Fibroblast of lung (primary cell): ENCODE measurements around the gene C5orf15. TPM values are rescaled to one million over a fixed set of nuclear protein-coding genes. Genes with fewer than 3 reads are reported as not detected.
A peak's percentile ranks its signal among the peaks of the same experiment; 100 is the strongest.

Experiments
- DNase-seq, 2 donors: peaks; one replicate each; pipeline versions ENCODE4 v3.0.0 to v3.0.0-alpha.2; 2010; ENCODE audit warnings: low read depth in 2 of 2
- H2AFZ ChIP-seq: 2 replicates; pipeline ENCODE4 v1.5.1; 2012; ENCODE audit warnings: low read length, control low read depth, inconsistent platforms
- H3K27ac ChIP-seq: 2 replicates; pipeline ENCODE4 v1.5.1; 2011; ENCODE audit warnings: low read length, control low read depth; ENCODE audit not compliant: insufficient read depth
- H3K27me3 ChIP-seq: 2 replicates; pipeline ENCODE4 v1.5.1; 2011; ENCODE audit warnings: mild to moderate bottlenecking, low read length; ENCODE audit not compliant: control insufficient read depth, insufficient read depth
- H3K36me3 ChIP-seq: 2 replicates; pipeline ENCODE4 v1.5.1; 2011; ENCODE audit warnings: low read length; ENCODE audit not compliant: control insufficient read depth, insufficient read depth
- H3K4me1 ChIP-seq: 2 replicates; pipeline ENCODE4 v1.5.1; 2011; ENCODE audit warnings: low read length; ENCODE audit not compliant: control insufficient read depth, insufficient read depth; ENCODE audit errors: extremely low read depth
- H3K4me2 ChIP-seq: 2 replicates; pipeline ENCODE4 v1.5.1; 2011; ENCODE audit warnings: low read length, control low read depth; ENCODE audit not compliant: insufficient read depth; ENCODE audit errors: extremely low read depth
- H3K4me3 ChIP-seq, 4 experiments: fragments of 200-600 bp in 1 of 4; sonication (generic) in 1 of 4; replicated peaks in 1 of 4; 2 replicates each; pipeline ENCODE4 v1.5.1; 2011 to 2016; ENCODE audit warnings: low read length in 4 of 4, low read depth in 3 of 4, mild to moderate bottlenecking in 3 of 4, control low read depth in 2 of 4, inconsistent platforms in 1 of 4, mixed read lengths in 1 of 4; ENCODE audit not compliant: insufficient read depth in 1 of 4; ENCODE audit errors: control extremely low read depth in 1 of 4
- H3K79me2 ChIP-seq: 2 replicates; pipeline ENCODE4 v1.5.1; 2012; ENCODE audit warnings: mild to moderate bottlenecking, low read length, inconsistent platforms; ENCODE audit not compliant: control insufficient read depth, insufficient read depth
- H3K9ac ChIP-seq: 2 replicates; pipeline ENCODE4 v1.5.1; 2011; ENCODE audit warnings: mild to moderate bottlenecking, low read length, control low read depth; ENCODE audit not compliant: insufficient read depth
- H3K9me3 ChIP-seq: 2 replicates; pipeline ENCODE4 v1.5.1; 2012; ENCODE audit warnings: low read depth, low read length; ENCODE audit not compliant: control insufficient read depth, insufficient read depth
- H4K20me1 ChIP-seq: 2 replicates; pipeline ENCODE4 v1.5.1; 2011; ENCODE audit warnings: low read length; ENCODE audit not compliant: control insufficient read depth, insufficient read depth; ENCODE audit errors: extremely low read depth
- CTCF ChIP-seq, 2 donors: IDR thresholded peaks in 1 of 2; conservative IDR thresholded peaks in 1 of 2; 1 replicate in 1 of 2; 2 replicates in 1 of 2; pipeline ENCODE4 v1.5.1; 2011 to 2012; ENCODE audit warnings: low read length in 2 of 2, control low read depth in 1 of 2, inconsistent platforms in 1 of 2, low read depth in 1 of 2, mild to moderate bottlenecking in 1 of 2
- EZH2 ChIP-seq: IDR thresholded peaks from 2 replicates; pipeline ENCODE4 v1.5.1; 2012; ENCODE audit warnings: low read length, control low read depth, mild to moderate bottlenecking; ENCODE audit errors: missing control alignments
- polyA plus RNA-seq, 2 donors: library from polyadenylated mRNA; depleted of rRNA in 1 of 2; stranded (reverse) in 1 of 2; unstranded in 1 of 2; fragments of >200 nt; gene quantifications; 2 replicates each; pipeline ENCODE4 v1.2.1, GENCODE V29; 2011 to 2012; ENCODE audit warnings: missing spikeins in 1 of 2
- total RNA-seq: library from RNA; depleted of rRNA; stranded (reverse); fragments of >200 nt; gene quantifications from 2 replicates; pipeline ENCODE4 v1.2.1, GENCODE V29; 2014

Gene C5orf15
- total and polyA plus RNA-seq, 2 donors (not counting 1 experiment from before 2014, with no cell fraction given), result 43.1 to 111 TPM

- H3K4me1 ChIP-seq, result no peaks in the 10 kb centered on the region
- no peak for DNase-seq
- no peak overlapping the region for H2AFZ ChIP-seq
- no peak overlapping the region for H3K9ac ChIP-seq
- H4K20me1 ChIP-seq, result no peaks in the 10 kb centered on the region
- TF ChIP-seq CTCF (conservative IDR thresholded peaks at IDR 0.05 in 1 of 2, IDR thresholded peaks at IDR 0.05 in 1 of 2; ENCODE audit: low read depth in 1 of 2, low read length in 2 of 2), result no peak
- no peak for TF ChIP-seq EZH2
- H3K9me3 ChIP-seq, result no peaks in the 10 kb centered on the region
- H3K4me2 ChIP-seq, result no peak overlapping the region
- peaks cover 7% of the 10 kb centered on the region for H3K27me3 ChIP-seq
- H3K4me3 ChIP-seq, result no peak overlapping the region
- no peaks in the 10 kb centered on the region for H3K79me2 ChIP-seq
- no peaks in the 10 kb centered on the region for H3K36me3 ChIP-seq
- no peak overlapping the region for H3K27ac ChIP-seq
These were observed 34.6 kb downstream of the C5orf15 start for GRCh38 chr5:133933670-133934295.

- no peak overlapping the region for H3K4me2 ChIP-seq
- H3K79me2 ChIP-seq, result no peaks in the 10 kb centered on the region
- peak in 1 of 2 donors; percentile 45 for DNase-seq
These were observed 35.3 kb downstream of the C5orf15 start for GRCh38 chr5:133933169-133933509.

More at GRCh38 chr5:133933169-133933509, 35.3 kb downstream of the C5orf15 start:
- Histone ChIP-seq H3K4me1 (no peaks in the 10 kb centered on the region), H3K9me3 (no peaks in the 10 kb centered on the region), H3K36me3 (no peaks in the 10 kb centered on the region), H2AFZ (no peak overlapping the region), H3K9ac (no peak overlapping the region), H3K27ac (no peak overlapping the region), H4K20me1 (no peaks in the 10 kb centered on the region), H3K4me3 (no peak overlapping the region), H3K27me3 (peaks cover 7% of the 10 kb centered on the region)
- TF ChIP-seq EZH2, result no peak
- TF ChIP-seq CTCF (conservative IDR thresholded peaks at IDR 0.05 in 1 of 2, IDR thresholded peaks at IDR 0.05 in 1 of 2; ENCODE audit: low read depth in 1 of 2, low read length in 2 of 2), result no peak
